Thyroid gland (tissue), 4 donors: ENCODE results near the gene DRD1. TPM values are rescaled to one million over a fixed set of nuclear protein-coding genes. Genes with fewer than 3 reads are reported as not detected.
A peak's percentile ranks its signal among the peaks of the same experiment; 100 is the strongest.
"Not testable (repeated sequence)": the region's sequence is repeated elsewhere in the genome, so short reads cannot be mapped to it uniquely, and the experiment has no call there.

Experiments used
- DNase-seq, 2 donors: peaks; one replicate each; pipeline ENCODE4 v3.0.0-alpha.2; 2019
- H3K27ac ChIP-seq, 3 donors: fragments of 200-600 bp; sonication (generic); 1 replicate in 2 of 3; 2 replicates in 1 of 3; pipeline ENCODE4 v1.5.1; 2016 to 2019; ENCODE audit warnings: mild to moderate bottlenecking in 1 of 3, moderate library complexity in 1 of 3
- H3K27me3 ChIP-seq: fragments of 200-600 bp; sonication (generic); one replicate; pipeline ENCODE4 v1.5.1; 2019
- H3K36me3 ChIP-seq, 2 donors: fragments of 200-600 bp; sonication (generic); one replicate each; pipeline ENCODE4 v1.5.1; 2016 to 2019
- H3K4me1 ChIP-seq, 2 donors: fragments of 200-600 bp; sonication (generic); one replicate each; pipeline ENCODE4 v1.5.1; 2017 to 2019
- H3K4me3 ChIP-seq, 3 donors: fragments of 200-600 bp; sonication (generic); replicated peaks in 1 of 3; 1 replicate in 2 of 3; 2 replicates in 1 of 3; pipeline ENCODE4 v1.5.1; 2016; ENCODE audit warnings: mild to moderate bottlenecking in 1 of 3
- H3K9me3 ChIP-seq: fragments of 200-600 bp; sonication (generic); one replicate; pipeline ENCODE4 v1.5.1; 2017
- POLR2A ChIP-seq, 2 donors: fragments of 450-650 bp; IDR thresholded peaks; one replicate each; pipeline ENCODE4 v1.6.1; 2017; ENCODE audit warnings: antibody characterized with exemption in 2 of 2, mild to moderate bottlenecking in 2 of 2, moderate library complexity in 1 of 2
- WGBS, 2 donors: methylation state at CpG; one replicate each; pipeline ENCODE4 v1.1.5; 2017; 5-methylcytosine and 5-hydroxymethylcytosine counted together
- intact Hi-C: fragments of 100-400 bp; cut with DNase I; formaldehyde crosslinking; loops from one replicate; pipeline ENCODE4 v1.15.1; 2023
- total RNA-seq, 4 donors: library from RNA; depleted of rRNA; stranded (reverse); fragments of >200 nt; gene quantifications; one replicate each; pipeline ENCODE4 v1.2.3, GENCODE V29; 2016
- TF ChIP-seq, protein P1 (sequence below), 6 experiments: fragments of 200-600 bp in 3 of 6; fragments of 450-650 bp in 3 of 6; sonication (generic) in 3 of 6; IDR thresholded peaks; one replicate each; pipeline ENCODE4 v1.5.1; 2016 to 2019; ENCODE audit warnings: antibody characterized with exemption in 6 of 6, mild to moderate bottlenecking in 2 of 6, inconsistent platforms in 1 of 6, moderate library complexity in 1 of 6

The DRD1 gene
- total RNA-seq, 4 donors from 2014 or later = not detected

DNA sequence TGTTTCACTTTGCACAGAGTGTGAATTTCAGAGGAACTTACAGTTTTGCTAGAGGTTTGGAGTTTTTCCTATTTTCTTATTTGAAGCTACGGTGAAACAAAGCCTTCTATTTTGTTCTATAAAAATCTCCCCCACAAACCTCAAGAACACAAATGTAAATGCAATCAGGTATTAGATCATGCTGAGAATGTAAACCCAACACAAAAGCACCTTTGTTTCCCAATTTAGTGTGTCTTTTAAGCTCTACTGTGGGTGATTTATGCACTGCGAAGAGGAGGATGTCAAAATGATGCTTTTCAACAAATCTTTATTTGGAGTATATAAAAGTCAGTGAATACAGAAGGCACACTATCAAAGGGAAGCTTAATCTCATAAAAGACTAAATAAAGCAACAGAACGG, 4.3 kb upstream of the DRD1 start:
- H3K9me3 ChIP-seq = no peaks in the 10 kb centered on the region
- H3K27me3 ChIP-seq = peaks cover 8% of the 10 kb centered on the region
- peaks cover 5 to 15% of the 10 kb centered on the region in 2 donors for H3K4me1 ChIP-seq
- no peak overlapping the region for H3K4me3 ChIP-seq
- intact Hi-C loops = no loop called here
- DNase-seq = no peak
- H3K36me3 ChIP-seq = no peaks in the 10 kb centered on the region
- no peak for TF ChIP-seq POLR2A (IDR thresholded peaks at IDR 0.05)
- TF ChIP-seq, protein P1, sequence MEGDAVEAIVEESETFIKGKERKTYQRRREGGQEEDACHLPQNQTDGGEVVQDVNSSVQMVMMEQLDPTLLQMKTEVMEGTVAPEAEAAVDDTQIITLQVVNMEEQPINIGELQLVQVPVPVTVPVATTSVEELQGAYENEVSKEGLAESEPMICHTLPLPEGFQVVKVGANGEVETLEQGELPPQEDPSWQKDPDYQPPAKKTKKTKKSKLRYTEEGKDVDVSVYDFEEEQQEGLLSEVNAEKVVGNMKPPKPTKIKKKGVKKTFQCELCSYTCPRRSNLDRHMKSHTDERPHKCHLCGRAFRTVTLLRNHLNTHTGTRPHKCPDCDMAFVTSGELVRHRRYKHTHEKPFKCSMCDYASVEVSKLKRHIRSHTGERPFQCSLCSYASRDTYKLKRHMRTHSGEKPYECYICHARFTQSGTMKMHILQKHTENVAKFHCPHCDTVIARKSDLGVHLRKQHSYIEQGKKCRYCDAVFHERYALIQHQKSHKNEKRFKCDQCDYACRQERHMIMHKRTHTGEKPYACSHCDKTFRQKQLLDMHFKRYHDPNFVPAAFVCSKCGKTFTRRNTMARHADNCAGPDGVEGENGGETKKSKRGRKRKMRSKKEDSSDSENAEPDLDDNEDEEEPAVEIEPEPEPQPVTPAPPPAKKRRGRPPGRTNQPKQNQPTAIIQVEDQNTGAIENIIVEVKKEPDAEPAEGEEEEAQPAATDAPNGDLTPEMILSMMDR (IDR thresholded peaks at IDR 0.05) = no peak
- H3K27ac ChIP-seq = no peak overlapping the region
- WGBS, 2 donors = 62 to 68% methylated on average over 3 of the region's 3 CpGs

DNA sequence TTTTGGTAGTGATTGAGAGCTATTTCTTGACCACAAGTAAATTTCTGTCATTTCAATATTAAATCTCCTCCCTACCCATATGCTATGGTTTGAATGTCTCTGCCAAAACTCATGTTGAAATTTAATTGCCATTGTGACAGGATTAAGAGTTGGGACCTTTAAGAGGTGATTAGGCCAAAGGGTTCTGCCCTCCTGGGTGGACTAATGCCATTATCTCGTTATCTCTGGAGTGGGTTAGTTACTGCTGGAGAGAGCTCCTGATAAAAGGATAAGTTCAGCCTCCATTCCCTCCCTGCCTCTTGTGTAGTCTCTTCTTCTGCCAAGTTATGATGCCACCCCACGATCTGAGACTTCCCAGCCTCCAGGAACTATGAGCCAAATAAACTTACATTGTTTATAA, 3.6 kb upstream of the DRD1 start:
- no peaks in the 10 kb centered on the region for H3K9me3 ChIP-seq
- H3K36me3 ChIP-seq = no peaks in the 10 kb centered on the region
- no peak overlapping the region for H3K4me3 ChIP-seq
- no peak overlapping the region for H3K27ac ChIP-seq
- intact Hi-C loops = no loop called here
- no peak for DNase-seq
- no peak for TF ChIP-seq POLR2A (IDR thresholded peaks at IDR 0.05)
- TF ChIP-seq, protein P1 (IDR thresholded peaks at IDR 0.05) = no peak
- WGBS, 2 donors = 41 to 54% methylated on average over 2 of the region's 2 CpGs
- peaks cover 8% of the 10 kb centered on the region for H3K27me3 ChIP-seq
- peaks cover 5 to 15% of the 10 kb centered on the region in 2 donors for H3K4me1 ChIP-seq

- H3K27me3 ChIP-seq, DNase-seq, H3K4me3 ChIP-seq, intact Hi-C loops, H3K27ac ChIP-seq, H3K9me3 ChIP-seq, H3K36me3 ChIP-seq: not testable (repeated sequence)
- peaks cover 5 to 15% of the 10 kb centered on the region in 2 donors for H3K4me1 ChIP-seq
- 84 to 87% methylated on average over 14 of the region's 14 CpGs for WGBS, 2 donors
These were observed 2.4 kb upstream of the DRD1 start for GRCh38 chr5:175446378-175446777.

GRCh38 chr5:175444905-175445456, 999 bp upstream of the DRD1 start:
- H3K27ac ChIP-seq = no peak overlapping the region
- intact Hi-C loops = loop anchor here (5.0 kb wide), 1 partner anchor 493 kb away; no protein-coding TSS in a partner anchor

GRCh38 chr5:175443514-175444059, 395 bp downstream of the DRD1 start:
- H3K4me3 ChIP-seq = no peak overlapping the region

More at GRCh38 chr5:175444905-175445456, 999 bp upstream of the DRD1 start:
- Histone ChIP-seq H3K4me3 (no peak overlapping the region), H3K27me3 (peaks cover 8% of the 10 kb centered on the region), H3K36me3 (no peaks in the 10 kb centered on the region), H3K9me3 (no peaks in the 10 kb centered on the region), H3K4me1 (peaks cover 5 to 15% of the 10 kb centered on the region in 2 donors)
- TF ChIP-seq, protein P1 (IDR thresholded peaks at IDR 0.05) = peak in 1 of 6 experiments; percentile 24
- TF ChIP-seq POLR2A (IDR thresholded peaks at IDR 0.05) = no peak
- no peak for DNase-seq
- WGBS, 2 donors = 24 to 35% methylated on average over 27 to 36 of the region's 37 CpGs

More at GRCh38 chr5:175443514-175444059, 395 bp downstream of the DRD1 start:
- intact Hi-C loops = loop anchor here (5.0 kb wide), 1 partner anchor 491 kb away; no protein-coding TSS in a partner anchor
- Histone ChIP-seq H3K36me3 (no peaks in the 10 kb centered on the region), H3K4me1 (peaks cover 5 to 15% of the 10 kb centered on the region in 2 donors), H3K27me3 (peaks cover 8% of the 10 kb centered on the region), H3K9me3 (no peaks in the 10 kb centered on the region), H3K27ac (no peak overlapping the region)
- DNase-seq = no peak
- WGBS, 2 donors = 9 to 21% methylated on average over 8 to 13 of the region's 29 CpGs
- no peak for TF ChIP-seq POLR2A (IDR thresholded peaks at IDR 0.05)
- TF ChIP-seq, protein P1 (IDR thresholded peaks at IDR 0.05) = no peak
